GM21526 (cell line): ENCODE results near the gene TANC1.

Source experiments
- ATAC-seq: cut with Tn5 transposase; IDR thresholded peaks from one replicate; pipeline ENCODE4 v1.9.1; 2021; ENCODE audit warnings: moderate library complexity; ENCODE audit not compliant: unreplicated experiment, low FRiP score

The TANC1 gene

DNA sequence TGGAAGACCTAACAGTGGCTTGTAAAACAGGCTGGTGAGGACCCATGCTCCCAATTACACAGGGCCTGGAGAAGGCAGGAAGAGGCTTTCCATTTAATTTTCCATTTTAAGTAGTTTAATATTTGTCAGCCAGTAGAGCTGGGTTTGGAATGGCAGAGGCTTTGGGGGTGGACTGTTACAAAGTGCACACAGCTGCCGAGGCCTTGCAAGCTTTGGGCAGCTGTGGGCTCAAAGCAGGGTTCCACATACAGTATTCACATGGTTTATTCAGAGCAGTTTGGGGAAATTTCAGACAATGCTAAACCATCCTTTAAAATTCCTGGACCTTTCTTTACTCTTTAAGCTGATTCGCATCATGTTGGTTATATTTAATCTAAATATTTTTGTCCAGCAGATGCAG is 185.5 kb downstream of the TANC1 start:
- ATAC-seq = no peak

DNA sequence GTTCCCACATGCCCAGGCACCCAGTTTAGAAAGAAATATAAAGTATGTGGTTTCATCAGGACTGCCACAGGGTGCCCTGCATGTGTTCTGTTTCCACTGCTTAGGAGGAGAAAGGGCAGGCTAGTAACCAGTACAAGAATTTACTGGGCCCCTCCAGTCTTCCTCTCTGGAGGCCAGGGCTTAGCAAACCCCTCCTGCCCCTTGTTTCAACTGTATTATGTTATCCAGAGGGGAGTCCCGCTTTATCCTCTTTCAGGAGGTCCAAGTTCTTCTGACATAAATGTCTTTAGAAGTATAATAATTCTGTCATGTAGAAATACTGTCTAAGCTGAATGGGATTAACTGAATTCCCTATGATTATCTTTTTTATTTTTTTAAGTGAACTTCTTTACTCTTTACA is 185.9 kb downstream of the TANC1 start:
- no peak for ATAC-seq

DNA sequence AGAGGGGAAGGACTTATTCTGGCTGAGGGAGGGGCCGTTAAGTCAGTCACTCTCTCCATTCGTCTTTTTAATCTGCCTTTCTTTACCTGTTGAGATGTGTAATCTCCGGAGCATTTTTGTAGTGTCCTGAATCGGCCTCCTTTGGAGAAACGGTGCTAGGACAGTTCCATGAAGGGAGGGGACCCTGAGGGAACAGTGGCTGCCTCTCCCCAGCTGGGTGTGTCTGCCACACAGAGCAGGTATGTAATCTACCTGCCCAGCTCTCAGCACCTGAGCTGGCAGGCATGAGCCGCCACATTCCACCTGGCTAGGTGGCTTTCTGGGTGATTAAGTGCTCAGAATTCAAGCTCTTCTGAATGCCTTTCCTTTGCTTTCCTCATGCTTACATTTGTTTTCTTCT is 186.9 kb downstream of the TANC1 start:
- no peak for ATAC-seq

- ATAC-seq = no peak
Observed at GRCh38 chr2:159155791-159156190, 187.4 kb downstream of the TANC1 start.

DNA sequence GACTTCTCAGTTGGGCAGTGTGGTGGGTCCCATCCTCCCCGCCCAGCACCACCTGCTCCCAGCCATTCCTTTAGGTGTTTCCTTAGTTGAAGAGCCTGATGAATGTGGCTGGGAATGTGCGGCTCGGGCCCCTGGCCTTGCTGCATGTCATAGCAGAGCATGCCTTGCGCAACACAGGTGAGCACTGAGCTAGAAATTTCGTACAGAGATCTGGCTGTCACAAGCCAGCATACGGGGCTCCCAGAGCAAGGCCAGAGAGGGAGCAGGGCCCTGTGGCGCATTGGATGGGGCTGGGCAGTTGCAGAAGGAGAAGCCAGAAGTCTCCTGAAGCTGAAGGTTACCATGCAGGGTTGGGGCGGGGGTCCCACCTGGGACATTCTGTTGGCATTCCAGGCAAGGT is 188.4 kb downstream of the TANC1 start:
- no peak for ATAC-seq

DNA sequence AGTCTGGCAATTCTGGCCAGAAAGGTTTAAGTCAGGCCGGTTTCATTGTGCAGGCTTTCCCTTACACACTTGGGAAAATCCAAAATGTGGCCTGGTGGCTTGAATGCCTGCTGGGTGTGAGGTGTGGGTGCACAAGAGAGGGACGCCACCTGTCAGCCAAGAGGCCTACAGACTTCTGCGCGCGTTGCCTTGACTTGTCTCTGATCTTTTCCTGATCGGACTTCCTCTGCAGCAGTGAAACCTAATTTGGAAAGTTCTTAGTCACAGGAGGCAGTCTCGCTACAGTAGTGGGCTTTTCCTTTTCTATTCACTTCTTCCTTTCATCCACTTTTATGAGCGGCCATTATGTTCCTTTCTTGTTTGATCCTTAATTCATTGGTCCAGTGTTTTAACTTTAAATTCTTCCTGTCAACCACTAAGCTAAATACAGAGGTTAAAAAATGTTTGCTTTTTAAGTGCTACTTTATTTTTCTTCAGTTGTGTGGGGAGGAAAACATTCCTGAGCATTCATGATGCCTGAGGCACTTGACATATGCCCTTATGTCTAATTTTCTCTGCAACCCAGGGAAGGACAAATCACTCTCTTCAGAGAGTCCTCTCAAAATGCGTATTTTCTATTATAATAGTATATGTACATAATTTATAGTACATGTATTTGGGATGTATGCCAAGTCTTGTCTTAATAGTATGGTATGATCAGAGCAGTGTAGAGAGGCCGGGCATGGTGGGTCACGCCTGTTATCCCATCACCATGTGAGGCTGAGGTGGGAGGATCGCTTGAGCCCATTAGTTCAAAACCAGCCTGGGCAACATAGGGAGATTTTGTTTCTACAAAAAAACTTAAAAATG is 189.1 kb downstream of the TANC1 start:
- ATAC-seq = no peak

- ATAC-seq = no peak
Observed at GRCh38 chr2:159160412-159160811, 192.0 kb downstream of the TANC1 start.

- no peak for ATAC-seq
Observed at GRCh38 chr2:159160954-159161353, 192.5 kb downstream of the TANC1 start.

DNA sequence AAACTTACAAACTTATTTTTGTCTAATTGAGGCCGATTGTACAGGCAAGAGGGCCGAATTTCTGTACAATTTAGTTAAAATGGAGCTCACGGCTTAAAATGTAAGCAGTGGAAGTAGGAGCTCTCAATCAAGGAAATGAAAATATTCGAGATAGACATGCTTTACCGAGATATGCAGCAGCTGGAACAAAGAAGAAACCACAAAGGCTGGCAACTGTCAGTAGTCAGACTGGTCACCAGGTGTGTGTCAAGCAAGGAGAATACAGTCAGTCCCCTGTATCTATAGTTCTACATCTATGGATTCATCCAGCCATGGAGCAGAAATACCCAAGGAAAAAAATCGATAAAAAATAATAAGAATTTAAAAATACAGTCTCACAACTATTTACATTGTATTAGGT is 195.5 kb downstream of the TANC1 start:
- no peak for ATAC-seq

DNA sequence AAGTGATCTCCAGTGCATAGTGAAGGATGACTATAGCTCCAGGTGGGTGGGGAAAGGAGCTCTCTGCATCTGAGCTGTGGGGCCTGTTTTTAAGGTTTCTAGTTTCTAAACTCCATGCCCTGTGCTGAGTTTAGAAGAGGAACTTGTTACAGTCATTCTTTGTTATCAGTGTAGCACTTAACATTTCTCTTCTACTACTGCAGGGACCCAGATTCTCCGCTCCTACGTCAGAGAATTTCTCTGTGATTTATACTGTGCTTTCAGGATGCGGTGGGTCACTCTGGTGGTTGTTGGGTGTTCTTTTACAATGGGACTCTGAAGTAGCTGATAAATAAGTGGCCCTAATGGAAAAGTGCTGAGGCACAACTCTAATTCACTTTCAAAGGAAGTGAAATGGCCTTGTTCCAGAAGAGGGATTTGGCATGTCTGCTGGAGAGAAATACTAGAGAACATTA is 196.0 kb downstream of the TANC1 start:
- no peak for ATAC-seq

DNA sequence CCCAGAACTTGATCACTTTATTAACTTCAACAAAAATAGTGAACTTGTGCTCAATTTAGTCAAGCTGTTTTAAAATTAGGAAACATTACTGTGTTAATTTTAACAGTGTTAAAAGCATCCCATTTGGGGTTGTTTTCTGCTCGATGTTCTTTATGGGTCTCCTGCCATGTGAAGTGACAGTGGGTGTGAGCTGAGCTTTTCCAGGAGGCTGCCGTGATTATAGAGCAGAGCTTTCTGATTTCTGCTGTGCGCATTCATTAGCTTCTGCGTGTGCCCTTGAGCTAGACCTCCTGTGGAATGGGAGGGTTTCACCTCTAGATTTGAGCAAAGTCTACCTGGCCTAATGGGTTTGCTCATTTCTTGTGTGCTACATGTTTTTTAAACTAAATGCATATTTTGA is 196.6 kb downstream of the TANC1 start:
- no peak for ATAC-seq

DNA sequence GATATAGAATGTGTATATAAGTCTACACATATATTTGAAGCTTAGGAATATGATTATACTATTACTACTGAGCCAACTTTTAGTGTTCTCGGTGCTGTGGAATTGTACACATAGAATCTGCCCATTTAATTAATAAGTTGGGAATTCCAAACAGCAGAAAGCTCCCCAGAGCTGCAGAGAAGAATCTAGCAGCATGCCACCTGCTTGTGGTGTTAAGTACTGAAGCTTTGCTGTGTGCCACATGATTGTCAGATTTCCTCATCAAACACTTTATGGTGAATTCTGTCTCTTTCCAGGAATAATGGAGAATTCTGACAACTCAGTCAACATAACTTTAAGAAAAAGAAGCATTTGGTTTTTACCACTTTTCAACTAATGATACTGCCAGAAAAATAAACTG is 200.3 kb downstream of the TANC1 start:
- no peak for ATAC-seq

- no peak for ATAC-seq
Observed at GRCh38 chr2:159169187-159169586, 200.7 kb downstream of the TANC1 start.

- ATAC-seq = no peak
Observed at GRCh38 chr2:159172403-159172802, 204.0 kb downstream of the TANC1 start.

- no peak for ATAC-seq
Observed at GRCh38 chr2:159174759-159175158, 206.3 kb downstream of the TANC1 start.

DNA sequence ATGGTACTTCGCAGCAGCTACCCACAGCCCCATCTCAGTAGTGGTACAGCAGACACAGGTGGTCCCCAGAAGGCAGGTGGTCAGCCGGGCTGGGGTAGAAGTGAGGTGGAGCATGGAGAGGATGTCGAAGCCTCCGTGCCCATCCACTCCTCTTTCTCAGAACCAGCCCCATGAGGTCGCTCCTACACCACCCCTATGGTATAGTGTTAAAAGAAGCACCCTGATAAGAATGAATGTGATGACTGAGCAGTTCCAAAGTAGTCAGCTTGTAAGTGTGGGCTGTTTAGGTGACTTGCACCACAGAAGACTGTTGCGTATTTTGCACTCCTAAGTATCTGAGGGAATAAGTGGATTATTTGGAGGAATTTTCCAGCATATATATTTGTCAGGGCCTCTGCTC is 206.7 kb downstream of the TANC1 start:
- no peak for ATAC-seq

GRCh38 chr2:159175927-159176326 is 207.5 kb downstream of the TANC1 start:
- no peak for ATAC-seq

DNA sequence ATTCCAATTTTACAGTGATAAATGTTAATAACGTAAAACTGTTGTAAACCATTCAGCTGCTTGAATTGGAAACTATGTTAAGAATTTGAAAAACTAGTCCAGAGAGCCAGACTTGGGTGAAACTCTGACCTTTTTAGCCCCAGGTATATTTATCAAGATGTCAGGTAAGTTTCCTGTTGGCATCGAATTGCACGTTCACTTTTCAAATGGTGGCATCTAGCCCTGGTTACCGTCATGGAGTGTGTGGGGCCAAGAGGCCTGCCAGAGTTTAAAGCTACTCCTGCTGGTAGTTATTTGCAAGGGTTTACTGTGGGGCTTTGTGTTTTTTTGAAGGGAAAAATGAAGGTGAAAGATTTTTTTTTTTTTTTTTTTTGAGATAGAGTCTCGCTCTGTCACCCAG is 208.1 kb downstream of the TANC1 start:
- no peak for ATAC-seq

- no peak for ATAC-seq
Observed at GRCh38 chr2:159177357-159177756, 208.9 kb downstream of the TANC1 start.

GRCh38 chr2:159177957-159178356 is 209.5 kb downstream of the TANC1 start:
- no peak for ATAC-seq

DNA sequence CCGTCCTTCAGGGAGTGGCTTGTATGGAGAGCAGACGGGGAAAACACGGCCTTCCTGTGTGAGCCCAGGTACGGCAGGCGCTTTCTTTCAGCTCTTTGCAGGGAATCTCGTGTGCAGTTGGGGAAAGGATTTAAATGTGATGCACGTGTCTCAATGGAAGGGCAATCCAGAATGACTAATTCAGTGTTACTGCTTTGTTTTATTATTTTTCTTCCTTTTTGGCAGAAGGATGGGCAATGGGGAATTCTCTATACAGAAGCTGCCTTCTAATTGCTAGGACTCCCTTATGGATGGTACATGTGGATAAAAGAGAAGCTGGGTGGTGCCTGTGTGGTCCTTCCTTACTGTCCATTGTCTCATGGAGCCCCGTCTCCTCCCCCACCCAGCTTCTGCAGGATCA is 210.7 kb downstream of the TANC1 start:
- ATAC-seq = no peak

DNA sequence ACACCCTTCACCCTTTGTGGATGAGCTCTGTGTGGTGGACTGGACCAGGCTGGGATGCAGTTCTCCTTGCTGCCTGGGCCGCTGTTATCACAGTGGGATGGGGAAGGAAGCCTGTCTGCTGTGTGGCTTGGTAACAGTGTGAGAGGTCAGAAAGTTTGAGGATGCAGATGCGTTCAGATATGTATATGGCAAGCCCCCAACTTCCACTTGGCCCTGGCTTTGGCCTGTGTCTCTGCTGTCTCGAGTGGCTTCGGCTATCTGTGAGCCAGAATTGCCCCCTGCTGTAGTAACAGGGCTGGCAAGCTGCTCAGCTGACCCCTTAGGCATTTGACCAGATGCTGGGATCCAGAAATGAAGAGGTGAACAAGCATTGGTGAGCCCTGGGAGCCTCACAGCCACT is 211.3 kb downstream of the TANC1 start:
- no peak for ATAC-seq

DNA sequence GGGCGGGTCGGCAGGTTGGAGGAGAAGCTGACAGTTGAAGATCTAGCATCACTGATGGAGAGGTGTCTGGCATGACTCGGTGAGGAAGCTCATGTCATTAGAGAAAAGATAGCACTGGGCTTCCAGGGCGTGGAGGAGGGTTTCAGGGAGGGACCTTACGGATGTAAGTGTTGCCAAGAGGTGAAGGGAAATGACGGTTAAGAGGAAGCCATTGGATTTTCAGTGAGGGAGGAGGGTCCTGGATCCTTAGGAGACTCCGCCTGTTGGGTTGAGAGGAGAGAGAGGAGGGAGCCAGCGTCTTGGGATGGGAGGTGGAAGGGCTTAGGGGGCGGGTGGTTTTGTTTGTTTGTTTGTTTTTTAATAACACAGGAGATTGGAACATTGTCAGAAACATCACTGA is 214.9 kb downstream of the TANC1 start:
- no peak for ATAC-seq
